HG02884 (cell line): ENCODE results near the gene CDC42BPG.

Experiments used
- ATAC-seq: cut with Tn5 transposase; IDR thresholded peaks from one replicate; pipeline ENCODE4 v1.9.1; 2021; ENCODE audit warnings: mild to moderate bottlenecking, moderate library complexity; ENCODE audit not compliant: unreplicated experiment

The CDC42BPG gene

GRCh38 chr11:64793271-64794160 lies 50.9 kb downstream of the CDC42BPG start:
- no peak for ATAC-seq

DNA sequence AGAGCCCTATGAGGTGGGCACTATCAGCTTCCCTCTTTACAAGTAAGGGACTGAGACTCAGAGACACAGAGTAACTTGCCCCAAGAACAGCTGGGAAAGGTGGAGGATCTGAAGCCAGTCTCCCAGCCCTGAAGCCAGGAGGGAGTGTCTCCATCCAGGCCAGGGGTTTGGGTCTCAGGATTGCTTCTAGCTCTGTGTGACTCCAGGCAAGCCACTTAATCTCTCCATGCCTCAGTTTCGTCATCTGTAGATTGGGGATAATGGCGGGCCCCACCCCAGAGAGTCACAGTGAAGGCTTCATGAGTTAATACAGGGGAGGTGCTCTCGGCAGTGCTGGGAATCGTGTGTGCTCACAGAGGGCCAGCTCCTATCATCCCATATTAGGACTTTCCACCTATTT lies 52.0 kb downstream of the CDC42BPG start:
- no peak for ATAC-seq

GRCh38 chr11:64791781-64792291 lies 52.6 kb downstream of the CDC42BPG start:
- no peak for ATAC-seq

DNA sequence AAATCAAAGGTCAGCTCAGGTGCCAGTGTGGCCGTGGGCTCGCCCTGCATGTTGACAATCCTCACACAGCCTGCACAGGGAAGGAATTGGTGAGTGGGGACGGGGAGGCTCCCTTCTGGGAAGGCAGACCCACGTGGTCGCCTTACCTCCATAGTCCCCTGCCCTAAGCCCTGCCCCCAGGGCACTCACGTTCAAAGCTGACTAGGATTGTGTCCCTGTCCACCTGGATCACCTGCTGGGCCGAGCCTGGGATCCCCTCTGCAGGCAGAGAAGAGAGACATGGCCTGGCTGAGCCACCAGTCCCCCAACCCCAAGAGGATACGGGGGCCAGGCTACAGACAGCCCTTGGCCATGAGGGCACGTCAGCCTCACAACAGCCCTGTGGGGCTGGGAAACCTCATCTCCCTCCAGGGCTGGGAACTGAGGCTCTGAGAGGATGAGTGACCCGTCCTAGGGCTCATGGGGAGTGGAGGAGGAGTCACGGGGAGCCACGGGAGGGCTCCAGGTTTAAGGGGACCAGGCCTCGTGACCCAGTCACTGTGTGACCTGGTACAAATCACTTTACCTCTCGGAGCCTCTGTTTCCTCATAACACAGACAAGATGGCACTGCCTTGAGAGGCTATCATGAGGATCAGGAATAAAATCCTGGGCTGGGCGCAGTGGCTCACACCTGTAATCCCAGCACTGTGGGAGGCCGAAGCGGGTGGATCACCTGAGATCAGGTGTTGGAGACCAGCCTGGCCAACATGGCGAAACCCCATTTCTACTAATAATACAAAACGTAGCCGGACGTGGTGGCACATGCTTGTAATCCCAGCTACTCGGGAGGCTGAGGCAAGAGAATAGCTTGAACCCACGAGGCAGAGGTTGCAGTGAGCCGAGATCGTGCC lies 54.0 kb downstream of the CDC42BPG start:
- no peak for ATAC-seq

DNA sequence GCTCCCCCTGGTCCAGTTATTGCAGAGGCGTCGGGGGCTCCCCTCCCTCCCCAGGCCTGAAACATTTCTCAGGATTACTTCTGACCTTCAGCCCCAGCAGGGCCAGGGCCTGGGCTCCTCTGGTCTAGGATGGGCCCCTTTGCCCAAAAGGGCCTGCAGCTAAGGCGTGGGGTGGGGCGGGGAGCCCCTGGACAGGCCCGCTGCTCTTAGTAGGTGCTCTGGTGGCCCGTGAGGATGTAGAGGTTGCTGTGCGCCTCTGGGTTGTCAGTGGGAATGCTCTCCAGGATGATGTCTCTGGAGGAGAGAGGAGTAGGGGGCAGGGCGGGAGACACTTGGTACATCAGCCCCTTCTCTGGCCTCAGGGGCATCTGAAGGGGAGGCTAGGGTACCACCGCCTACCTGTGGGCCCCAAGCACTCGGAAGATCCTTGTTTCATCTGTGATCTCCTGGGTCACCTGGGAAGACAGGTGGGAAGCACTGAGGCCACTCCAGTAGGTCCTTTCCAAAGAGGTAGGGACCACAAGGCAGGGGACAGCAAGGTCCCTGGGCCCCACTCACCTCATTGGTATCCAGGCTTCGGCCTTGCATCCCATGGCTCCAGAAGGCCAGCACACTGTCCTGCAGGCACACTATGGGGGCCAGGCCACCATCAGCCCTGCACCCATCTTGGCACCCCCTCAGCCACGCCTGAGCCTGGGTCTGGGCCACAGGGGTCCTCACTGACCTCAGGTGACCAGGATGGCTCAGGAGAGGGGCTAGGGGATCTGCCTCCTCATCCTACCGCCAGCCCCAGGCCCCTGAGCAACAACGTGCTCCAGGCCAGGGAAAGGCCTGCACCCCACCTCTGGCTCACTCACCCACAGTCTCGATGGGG lies 54.9 kb downstream of the CDC42BPG start:
- no peak for ATAC-seq

- ATAC-seq: no peak
Measured at GRCh38 chr11:64788321-64789215, 55.9 kb downstream of the CDC42BPG start.

GRCh38 chr11:64787526-64788320 lies 56.7 kb downstream of the CDC42BPG start:
- ATAC-seq: no peak

GRCh38 chr11:64786308-64786707 lies 58.1 kb downstream of the CDC42BPG start:
- no peak for ATAC-seq

DNA sequence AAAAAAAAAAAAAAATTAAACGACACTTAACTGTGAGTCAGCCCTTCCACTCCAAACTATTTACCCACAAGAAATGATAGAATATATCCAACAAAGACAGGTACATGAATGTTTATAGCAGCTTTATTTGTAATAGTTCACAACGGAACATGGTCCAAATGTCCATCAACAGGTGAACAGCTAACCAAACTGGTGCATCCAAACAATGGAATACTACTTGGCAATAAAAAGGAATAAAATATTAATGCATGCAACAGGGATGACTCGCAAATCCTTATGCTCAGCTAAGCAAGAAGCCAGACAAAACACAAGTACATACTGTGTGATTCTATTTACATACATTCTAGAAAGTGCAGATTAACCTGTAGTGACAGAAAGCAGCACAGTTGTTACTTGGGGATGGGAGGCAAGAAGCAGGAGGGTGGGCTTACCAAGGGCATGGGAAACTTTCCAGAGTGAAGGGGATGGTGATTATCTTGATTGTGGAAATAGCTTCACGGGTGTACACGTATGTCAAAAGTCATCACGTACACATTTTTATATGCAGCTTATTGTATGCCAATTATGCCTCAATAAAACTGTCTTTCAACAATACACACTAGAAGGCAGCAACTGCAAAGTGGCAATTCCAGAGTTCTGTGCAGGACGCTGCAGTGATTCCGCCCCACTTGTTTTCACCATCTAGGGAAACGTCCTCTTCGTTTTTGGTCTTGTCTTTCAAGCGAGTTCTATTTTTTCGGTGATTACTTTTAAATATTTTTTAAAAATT lies 59.5 kb downstream of the CDC42BPG start:
- ATAC-seq: no peak

DNA sequence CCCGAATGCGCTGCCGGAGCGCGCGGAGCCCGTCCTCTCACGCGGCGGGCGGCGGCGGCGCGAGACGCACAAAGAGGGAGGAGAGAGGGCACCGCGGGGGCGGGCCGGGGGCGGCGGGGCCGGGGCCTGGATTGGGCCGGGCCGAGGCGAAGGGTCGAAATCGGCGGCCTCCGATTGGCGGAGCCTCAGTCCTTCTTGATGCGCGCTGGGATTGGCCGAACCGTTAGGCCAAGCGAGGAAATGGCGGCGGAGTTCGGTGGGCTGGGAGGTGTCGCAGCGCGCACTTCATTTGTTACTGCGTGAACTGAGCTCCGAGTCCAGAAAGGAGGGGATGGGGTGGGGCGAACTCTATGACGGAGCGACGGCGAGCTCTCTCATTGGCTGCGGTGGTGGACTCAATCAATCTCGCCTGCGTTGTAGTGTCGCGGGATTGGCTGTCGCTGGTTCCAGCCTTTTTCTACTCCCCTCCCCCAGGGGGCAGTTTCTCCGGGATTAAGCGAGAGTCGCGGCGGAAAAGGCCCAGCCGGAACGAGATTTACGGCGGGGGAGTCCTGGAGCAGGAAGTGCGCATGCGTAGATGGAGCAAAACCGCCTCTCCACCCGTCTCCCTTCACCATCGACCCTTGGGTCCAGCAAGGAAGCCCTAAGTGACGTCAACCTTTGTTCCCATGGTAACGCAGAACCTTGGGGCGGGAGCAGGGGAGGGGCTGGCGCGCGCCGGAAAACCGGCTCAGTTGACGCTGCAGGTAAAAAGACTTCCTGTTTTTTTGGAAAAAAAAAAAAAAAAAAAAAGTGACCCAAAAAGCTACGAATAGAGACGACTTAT lies 65.8 kb downstream of the CDC42BPG start, which contains the start of gene SF1:
TSS of gene SF1 (minus strand) at position 70 of the 826 bp plus-strand sequence. CDS start 150 bp downstream, outside the sequence.
- peak; percentile 78 for ATAC-seq

DNA sequence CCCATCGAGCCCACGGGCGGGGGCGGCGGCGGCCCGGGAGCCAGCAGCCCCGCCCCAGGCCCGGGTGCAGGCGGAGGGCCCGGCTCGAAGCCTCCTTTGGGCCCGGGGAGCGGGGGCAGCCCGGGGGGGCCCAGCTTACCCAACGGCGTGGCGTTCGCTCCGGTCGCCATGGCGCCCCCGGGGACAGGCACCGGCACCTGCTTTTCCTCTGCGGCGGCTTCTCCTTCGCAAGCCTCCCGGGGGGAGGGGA lies 66.3 kb downstream of the CDC42BPG start:
- ATAC-seq: peak; percentile 7

GRCh38 chr11:64777449-64778222 lies 66.8 kb downstream of the CDC42BPG start:
- ATAC-seq: no peak

DNA sequence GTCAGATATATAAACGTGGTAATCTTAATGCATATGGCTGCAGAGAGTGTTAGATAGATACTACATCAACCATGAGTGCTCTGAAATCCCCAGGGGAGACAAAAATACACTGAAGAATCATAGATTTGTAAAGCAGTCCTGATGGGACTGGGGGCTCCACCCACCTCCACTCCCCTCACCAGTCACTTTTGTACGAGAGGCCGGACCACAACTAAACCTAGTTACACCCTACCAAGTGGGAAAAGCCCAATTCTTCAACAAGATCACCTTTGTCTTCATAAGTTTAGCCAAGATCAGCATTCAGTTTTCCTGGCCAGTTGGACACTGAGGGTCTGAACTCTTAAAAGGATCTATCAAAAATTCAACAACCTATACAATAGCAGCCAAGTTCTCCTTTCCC lies 67.6 kb downstream of the CDC42BPG start:
- ATAC-seq: no peak

GRCh38 chr11:64776425-64776824 lies 68.0 kb downstream of the CDC42BPG start:
- ATAC-seq: no peak

DNA sequence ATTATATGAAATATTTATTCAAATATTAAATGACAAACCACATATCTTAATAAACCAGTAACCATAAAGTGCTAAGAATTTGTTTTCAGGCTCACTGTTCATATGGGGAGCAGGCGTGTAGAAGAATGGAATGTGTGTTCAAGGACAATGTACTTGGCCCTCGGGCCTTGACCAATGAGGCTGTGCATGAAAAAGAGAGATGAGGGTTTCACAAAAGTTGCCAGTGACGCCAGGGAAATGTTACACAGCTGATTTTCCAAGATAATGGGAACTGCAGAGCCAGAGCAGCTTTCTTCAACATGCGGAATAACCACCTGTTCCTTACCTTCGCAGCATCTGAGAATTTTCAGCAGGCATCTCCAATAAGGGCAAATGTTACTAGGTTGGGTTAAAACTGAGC lies 70.3 kb downstream of the CDC42BPG start:
- ATAC-seq: no peak
